Fibroblast of villous mesenchyme (primary cell): ENCODE measurements around the gene ABHD16A. TPM values are rescaled to one million over a fixed set of nuclear protein-coding genes. Genes with fewer than 3 reads are reported as not detected.

Source experiments
- DNase-seq: peaks from one replicate; pipeline ENCODE4 v3.0.0-alpha.2; 2010; ENCODE audit warnings: low read depth
- H3K4me3 ChIP-seq: 2 replicates; pipeline ENCODE4 v1.5.1; 2011; ENCODE audit warnings: low read depth, mild to moderate bottlenecking, low read length
- CTCF ChIP-seq: IDR thresholded peaks from 2 replicates; pipeline ENCODE4 v1.5.1; 2012; ENCODE audit warnings: low read depth, mild to moderate bottlenecking, low read length; ENCODE audit not compliant: insufficient read depth
- total RNA-seq: library from RNA; depleted of rRNA; stranded (reverse); fragments of >200 nt; gene quantifications from 2 replicates; pipeline ENCODE4 v1.2.3, GENCODE V29; 2012

Gene ABHD16A
- total RNA-seq, 1 donor: 76.0 TPM

- no peak for DNase-seq
- no peak for TF ChIP-seq CTCF
- H3K4me3 ChIP-seq: peak overlapping the region; percentile 93
These were observed 27.5 kb upstream of the ABHD16A start for GRCh38 chr6:31730631-31731086.

- no peak for TF ChIP-seq CTCF
- peak overlapping the region; percentile 93 for H3K4me3 ChIP-seq
- DNase-seq: peak; percentile 92
These were observed 27.0 kb upstream of the ABHD16A start for GRCh38 chr6:31729979-31730630.

- DNase-seq: peak; percentile 90
- peak overlapping the region; percentile 93 for H3K4me3 ChIP-seq
- peak; percentile 66 for TF ChIP-seq CTCF
These were observed 26.4 kb upstream of the ABHD16A start for GRCh38 chr6:31729515-31729978.

- no peak for TF ChIP-seq CTCF
- no peak for DNase-seq
- peak within 1 kb of the TSS; percentile 93 for H3K4me3 ChIP-seq
These were observed 25.8 kb upstream of the ABHD16A start, which contains the start of gene DDAH2 for GRCh38 chr6:31728767-31729514. Gene DDAH2 (minus strand): TSS chr6:31729299. CDS start chr6:31729161, 138 bp downstream.

- H3K4me3 ChIP-seq: peak overlapping the region; percentile 93
- TF ChIP-seq CTCF: no peak
- DNase-seq: no peak
These were observed 24.9 kb upstream of the ABHD16A start for GRCh38 chr6:31727717-31728671.

GRCh38 chr6:31727034-31727716 lies 24.1 kb upstream of the ABHD16A start:
- TF ChIP-seq CTCF: no peak
- H3K4me3 ChIP-seq: no peak overlapping the region
- DNase-seq: no peak
